Right lobe of liver (tissue), 6 donors: ENCODE results near the gene BTBD3. TPM values are rescaled to one million over a fixed set of nuclear protein-coding genes. Genes with fewer than 3 reads are reported as not detected.

Experiments
- ATAC-seq, 4 donors: fragments of 200-7000 bp; cut with Tn5 transposase; one replicate each; pipeline ENCODE4 v1.9.1; 2020; ENCODE audit warnings: mild to moderate bottlenecking in 4 of 4, moderate library complexity in 4 of 4
- DNase-seq, 3 donors: peaks; one replicate each; pipeline ENCODE4 v3.0.0-alpha.2; 2020
- H3K27ac ChIP-seq, 3 donors: fragments of 200-600 bp; one replicate each; pipeline ENCODE4 v1.8.0; 2022
- H3K27me3 ChIP-seq, 2 donors: fragments of 200-600 bp; one replicate each; pipeline ENCODE4 v1.8.0; 2022
- H3K36me3 ChIP-seq, 4 donors: fragments of 200-600 bp; sonication (generic) in 1 of 4; one replicate each; pipeline versions ENCODE4 v1.5.1 to v1.8.0; 2017 to 2022; ENCODE audit warnings: control low read depth in 1 of 4
- H3K4me1 ChIP-seq, 4 donors: fragments of 200-600 bp; sonication (generic) in 1 of 4; one replicate each; pipeline versions ENCODE4 v1.5.1 to v1.8.0; 2017 to 2022; ENCODE audit warnings: control low read depth in 1 of 4
- H3K4me3 ChIP-seq, 3 donors: fragments of 200-600 bp; one replicate each; pipeline ENCODE4 v1.8.0; 2022
- H3K9me3 ChIP-seq, 4 donors: fragments of 200-600 bp; sonication (generic) in 1 of 4; one replicate each; pipeline versions ENCODE4 v1.5.1 to v1.8.0; 2017 to 2022; ENCODE audit warnings: control low read depth in 1 of 4
- POLR2A ChIP-seq: fragments of 450-650 bp; IDR thresholded peaks from one replicate; pipeline ENCODE4 v1.6.1; 2017; ENCODE audit warnings: antibody characterized with exemption, mild to moderate bottlenecking
- WGBS: methylation state at CpG from one replicate; pipeline ENCODE4 v1.1.6; 2018; ENCODE audit warnings: low coverage, low lambda C conversion rate; ENCODE audit not compliant: insufficient coverage; ENCODE audit errors: missing lambda C conversion rate; 5-methylcytosine and 5-hydroxymethylcytosine counted together
- intact Hi-C, 2 donors: fragments of 100-400 bp; cut with DNase I; formaldehyde crosslinking; loops; one replicate each; pipeline versions ENCODE4 v1.11.2 to v1.14.1; 2022
- total RNA-seq, 6 experiments: library from RNA; depleted of rRNA in 2 of 6; stranded (reverse); fragments of >200 nt in 2 of 6; fragmentation: NEBNext Ultra II Directional in 3 of 6; extraction: Animal tissue kit (Norgen Biotek cat#: 25700) in 3 of 6; gene quantifications; one replicate each; pipeline versions ENCODE4 v1.1.0 to v1.2.4, GENCODE V29; 2016 to 2023
- TF ChIP-seq, protein P1 (sequence below), 4 donors: fragments of 200-600 bp in 3 of 4; fragments of 450-650 bp in 1 of 4; IDR thresholded peaks; one replicate each; pipeline versions ENCODE4 v1.5.1 to v1.8.0; 2016 to 2022; ENCODE audit warnings: antibody characterized with exemption in 4 of 4, mild to moderate bottlenecking in 2 of 4
- donor health status: DM: no; HTN: yes; CAD: no.
- donor health status: DM: no; HTN: no; CAD: no.
- donor health status: DM: no; HTN: no; CAD: no.
- donor health status: DM: no; HTN: yes; CAD: no.
- donor health status: DM: no; HTN: yes; CAD: no.

BTBD3 gene
- total RNA-seq, 6 experiments from 2014 or later = 7.3 to 11.1 (median 8.6) TPM

GRCh38 chr20:11912013-11912658, 5.6 kb upstream of the BTBD3 start:
- H3K27ac ChIP-seq = no peak overlapping the region
- DNase-seq (no peak), ATAC-seq (peak; percentile 16 to 54 (median 46))
- H3K9me3 ChIP-seq = no peaks in the 10 kb centered on the region
- no peaks in the 10 kb centered on the region for H3K4me1 ChIP-seq
- TF ChIP-seq POLR2A = no peak
- TF ChIP-seq, protein P1, sequence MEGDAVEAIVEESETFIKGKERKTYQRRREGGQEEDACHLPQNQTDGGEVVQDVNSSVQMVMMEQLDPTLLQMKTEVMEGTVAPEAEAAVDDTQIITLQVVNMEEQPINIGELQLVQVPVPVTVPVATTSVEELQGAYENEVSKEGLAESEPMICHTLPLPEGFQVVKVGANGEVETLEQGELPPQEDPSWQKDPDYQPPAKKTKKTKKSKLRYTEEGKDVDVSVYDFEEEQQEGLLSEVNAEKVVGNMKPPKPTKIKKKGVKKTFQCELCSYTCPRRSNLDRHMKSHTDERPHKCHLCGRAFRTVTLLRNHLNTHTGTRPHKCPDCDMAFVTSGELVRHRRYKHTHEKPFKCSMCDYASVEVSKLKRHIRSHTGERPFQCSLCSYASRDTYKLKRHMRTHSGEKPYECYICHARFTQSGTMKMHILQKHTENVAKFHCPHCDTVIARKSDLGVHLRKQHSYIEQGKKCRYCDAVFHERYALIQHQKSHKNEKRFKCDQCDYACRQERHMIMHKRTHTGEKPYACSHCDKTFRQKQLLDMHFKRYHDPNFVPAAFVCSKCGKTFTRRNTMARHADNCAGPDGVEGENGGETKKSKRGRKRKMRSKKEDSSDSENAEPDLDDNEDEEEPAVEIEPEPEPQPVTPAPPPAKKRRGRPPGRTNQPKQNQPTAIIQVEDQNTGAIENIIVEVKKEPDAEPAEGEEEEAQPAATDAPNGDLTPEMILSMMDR (IDR thresholded peaks at IDR 0.05) = peak; percentile 28 to 47 (median 39)
- H3K36me3 ChIP-seq = no peaks in the 10 kb centered on the region
- H3K27me3 ChIP-seq = no peaks in the 10 kb centered on the region
- 61% methylated on average over 3 of the region's 4 CpGs for WGBS
- intact Hi-C loops = no loop called here
- H3K4me3 ChIP-seq = no peak overlapping the region

DNA sequence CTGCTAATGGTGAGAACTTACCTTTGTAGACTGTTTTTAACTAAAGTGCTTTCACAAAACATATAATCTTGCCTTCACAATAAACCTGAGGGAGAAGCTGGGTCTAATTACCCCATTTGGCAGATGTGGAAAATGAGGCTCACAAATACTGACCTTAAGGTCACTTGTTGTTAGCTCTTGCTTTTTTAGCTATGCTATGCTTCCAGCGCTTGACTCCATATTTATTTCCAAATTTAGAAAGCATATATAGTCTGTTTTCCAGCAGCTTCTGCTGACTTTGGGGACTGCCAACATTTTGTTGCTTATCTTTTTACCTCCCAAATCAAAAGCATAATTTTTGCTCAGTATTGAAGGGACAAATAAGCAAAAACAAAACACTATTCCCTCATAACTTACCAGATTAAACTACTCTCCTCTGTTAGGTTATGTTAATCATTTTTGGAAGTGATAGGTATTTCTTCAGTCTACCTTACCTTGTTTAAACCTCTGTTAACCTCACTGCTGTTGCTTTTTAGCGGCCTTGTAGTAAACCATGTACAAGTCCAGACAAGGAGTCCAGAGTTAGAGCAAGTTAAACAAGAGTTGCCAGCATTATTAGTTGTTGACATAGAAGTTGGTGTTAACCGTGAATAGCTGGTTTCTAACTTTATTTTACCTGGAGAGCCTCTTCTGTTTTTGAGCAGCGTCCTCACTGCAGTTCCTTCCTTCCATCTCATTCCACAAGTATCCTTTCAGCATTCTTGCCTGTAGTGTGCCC, 4.9 kb upstream of the BTBD3 start:
- H3K27me3 ChIP-seq = no peaks in the 10 kb centered on the region

GRCh38 chr20:11918391-11918845, 725 bp downstream of the BTBD3 start:
- intact Hi-C loops = no loop called here
- Histone ChIP-seq H3K27me3 (no peaks in the 10 kb centered on the region), H3K9me3 (no peaks in the 10 kb centered on the region), H3K4me1 (no peaks in the 10 kb centered on the region), H3K27ac (peak overlapping the region in 1 of 3 donors; percentile 17), H3K36me3 (no peaks in the 10 kb centered on the region), H3K4me3 (peak overlapping the region in 1 of 3 donors; percentile 9)
- DNase-seq = no peak
- ATAC-seq = peak in 1 of 4 donors; percentile 25
- TF ChIP-seq, protein P1 (IDR thresholded peaks at IDR 0.05) = no peak
- no peak for TF ChIP-seq POLR2A
- WGBS = 36% methylated on average over 4 of the region's 5 CpGs

More for the DNA sequence above, 4.9 kb upstream of the BTBD3 start:
- intact Hi-C loops = no loop called here
- Histone ChIP-seq H3K9me3 (no peaks in the 10 kb centered on the region), H3K36me3 (no peaks in the 10 kb centered on the region), H3K4me3 (no peak overlapping the region), H3K27ac (no peak overlapping the region), H3K4me1 (no peaks in the 10 kb centered on the region)
- no peak for TF ChIP-seq POLR2A
- TF ChIP-seq, protein P1 (IDR thresholded peaks at IDR 0.05) = no peak
- 84% methylated on average over 4 of the region's 4 CpGs for WGBS
- ATAC-seq (no peak), DNase-seq (no peak)

DNA sequence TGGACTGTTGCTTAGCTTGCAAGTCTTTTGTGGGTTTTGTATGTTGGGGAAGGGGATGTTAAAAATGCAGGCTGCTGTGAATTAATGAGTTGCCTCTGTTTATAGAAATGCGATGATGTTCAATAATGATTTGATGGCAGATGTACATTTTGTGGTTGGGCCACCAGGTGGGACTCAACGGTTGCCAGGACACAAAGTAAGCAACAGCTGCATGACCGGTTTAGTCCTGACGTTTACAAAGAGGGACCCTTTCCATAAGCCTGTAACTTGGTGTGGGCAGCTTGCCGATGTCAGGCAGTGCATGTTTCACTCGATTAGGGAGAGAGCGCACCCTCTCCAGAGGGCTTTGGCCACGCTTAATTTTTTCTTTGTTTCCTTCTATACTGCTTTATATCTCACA, 1.3 kb downstream of the BTBD3 start:
- intact Hi-C loops = no loop called here
- Histone ChIP-seq H3K36me3 (no peaks in the 10 kb centered on the region), H3K4me3 (peak overlapping the region in 1 of 3 donors; percentile 0), H3K27me3 (no peaks in the 10 kb centered on the region), H3K4me1 (no peaks in the 10 kb centered on the region), H3K9me3 (no peaks in the 10 kb centered on the region), H3K27ac (no peak overlapping the region)
- DNase-seq (no peak), ATAC-seq (no peak)
- TF ChIP-seq POLR2A = no peak
- TF ChIP-seq, protein P1 (IDR thresholded peaks at IDR 0.05) = no peak
- WGBS = 39% methylated on average over 8 of the region's 8 CpGs
